ENCODE data around the gene FBXL13.

The FBXL13 gene

DNA sequence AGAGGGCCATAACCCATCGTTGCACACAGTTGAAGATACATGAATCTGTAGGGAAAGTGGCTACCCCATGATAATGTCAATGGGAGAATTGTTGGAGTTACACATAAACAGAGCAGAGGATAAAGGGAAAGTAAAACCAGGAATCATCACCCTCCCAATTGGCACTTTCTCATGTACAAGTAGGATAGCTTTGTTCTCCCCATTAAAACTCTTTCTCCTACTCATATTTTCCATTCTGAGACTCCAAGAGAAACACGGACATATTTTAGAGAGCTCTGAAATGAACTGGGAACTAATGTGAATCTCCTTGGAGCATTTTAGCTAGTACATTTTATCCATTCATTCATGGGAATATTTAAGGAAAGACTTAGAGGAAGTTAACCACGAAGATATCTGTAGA is 179.0 kb downstream of the FBXL13 start:
- POLR2A ChIA-PET (ENCODE audit: low non-redundant PET), result no interaction called here
- TF ChIP-seq, protein P1, sequence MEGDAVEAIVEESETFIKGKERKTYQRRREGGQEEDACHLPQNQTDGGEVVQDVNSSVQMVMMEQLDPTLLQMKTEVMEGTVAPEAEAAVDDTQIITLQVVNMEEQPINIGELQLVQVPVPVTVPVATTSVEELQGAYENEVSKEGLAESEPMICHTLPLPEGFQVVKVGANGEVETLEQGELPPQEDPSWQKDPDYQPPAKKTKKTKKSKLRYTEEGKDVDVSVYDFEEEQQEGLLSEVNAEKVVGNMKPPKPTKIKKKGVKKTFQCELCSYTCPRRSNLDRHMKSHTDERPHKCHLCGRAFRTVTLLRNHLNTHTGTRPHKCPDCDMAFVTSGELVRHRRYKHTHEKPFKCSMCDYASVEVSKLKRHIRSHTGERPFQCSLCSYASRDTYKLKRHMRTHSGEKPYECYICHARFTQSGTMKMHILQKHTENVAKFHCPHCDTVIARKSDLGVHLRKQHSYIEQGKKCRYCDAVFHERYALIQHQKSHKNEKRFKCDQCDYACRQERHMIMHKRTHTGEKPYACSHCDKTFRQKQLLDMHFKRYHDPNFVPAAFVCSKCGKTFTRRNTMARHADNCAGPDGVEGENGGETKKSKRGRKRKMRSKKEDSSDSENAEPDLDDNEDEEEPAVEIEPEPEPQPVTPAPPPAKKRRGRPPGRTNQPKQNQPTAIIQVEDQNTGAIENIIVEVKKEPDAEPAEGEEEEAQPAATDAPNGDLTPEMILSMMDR (conservative IDR thresholded peaks at IDR 0.05; ENCODE audit: low read depth), result no peak
- CTCF ChIA-PET, result no interaction called here

DNA sequence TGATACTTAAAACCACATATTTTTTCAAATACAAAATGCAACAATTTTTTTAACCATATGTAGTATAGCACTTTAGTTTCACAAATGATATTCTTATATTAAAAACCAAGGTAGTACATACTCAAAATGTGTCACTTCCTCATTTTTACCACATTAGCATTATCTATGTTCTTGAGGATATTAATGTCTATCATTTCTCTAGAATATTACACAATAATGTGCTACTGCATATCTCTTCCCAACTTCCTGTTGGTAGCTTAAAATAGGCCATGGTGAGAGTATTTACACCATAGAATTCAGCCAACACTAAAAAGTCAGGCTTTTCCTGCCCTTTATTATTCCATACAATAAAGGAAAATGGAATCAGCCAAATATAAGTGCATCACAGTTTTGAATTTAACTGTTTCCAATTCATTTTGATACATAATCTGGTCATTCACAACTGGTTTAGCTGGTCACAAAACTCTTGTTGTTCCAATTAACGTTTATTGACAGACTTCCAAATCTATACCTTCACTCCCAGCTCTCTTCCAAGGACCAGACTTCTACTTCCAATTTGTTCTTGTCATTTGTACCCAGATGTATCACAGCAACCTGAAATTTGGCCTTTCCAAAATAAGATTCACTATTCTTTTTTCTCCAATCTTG is 181.8 kb downstream of the FBXL13 start:
- DNase-seq (ENCODE audit: low spot score), result no peak
- CTCF ChIA-PET, result no interaction called here
- TF ChIP-seq, protein P1 (conservative IDR thresholded peaks at IDR 0.05; ENCODE audit: low read depth), result no peak
- POLR2A ChIA-PET (ENCODE audit: low non-redundant PET), result no interaction called here
- no peak overlapping the region for H3K27ac ChIP-seq

More for the DNA sequence above, 179.0 kb downstream of the FBXL13 start:
- H3K27ac ChIP-seq, result no peak overlapping the region
- DNase-seq (ENCODE audit: low spot score), result no peak

DNA sequence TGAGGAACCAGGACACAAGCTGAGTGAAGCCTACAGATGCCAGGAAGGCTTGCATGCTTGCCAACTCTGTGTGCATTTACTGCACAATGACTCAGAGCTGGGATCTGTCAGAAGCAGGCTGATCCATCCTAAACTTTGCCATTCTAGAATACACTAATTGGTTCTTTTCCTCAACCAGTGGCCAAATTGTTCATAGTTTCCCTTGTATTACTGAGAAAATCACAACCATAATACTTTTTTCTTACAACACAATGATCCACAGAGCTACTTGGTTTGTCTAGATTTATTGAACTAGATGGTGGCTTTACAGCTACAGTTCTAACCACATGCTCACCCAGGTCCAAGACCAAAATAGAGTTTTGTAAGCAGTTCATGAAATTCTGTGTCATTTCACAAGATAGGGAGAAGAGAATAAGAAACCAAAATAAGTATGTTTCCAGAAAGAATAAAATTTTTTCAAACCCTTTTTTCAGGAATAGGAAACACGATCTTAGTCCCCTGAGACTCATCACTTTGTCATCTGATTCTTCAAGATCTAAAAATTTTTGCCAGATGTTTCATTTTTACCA is 182.8 kb downstream of the FBXL13 start:
- TF ChIP-seq, protein P1 (conservative IDR thresholded peaks at IDR 0.05; ENCODE audit: low read depth), result no peak
- CTCF ChIA-PET, result interaction anchor here (0.6 kb wide), 1 partner anchor 15 kb away, joined by 8 read pairs; no protein-coding TSS in a partner anchor
- H3K27ac ChIP-seq, result no peak overlapping the region
- peak; percentile 78 for DNase-seq (ENCODE audit: low spot score)
- POLR2A ChIA-PET (ENCODE audit: low non-redundant PET), result no interaction called here

DNA sequence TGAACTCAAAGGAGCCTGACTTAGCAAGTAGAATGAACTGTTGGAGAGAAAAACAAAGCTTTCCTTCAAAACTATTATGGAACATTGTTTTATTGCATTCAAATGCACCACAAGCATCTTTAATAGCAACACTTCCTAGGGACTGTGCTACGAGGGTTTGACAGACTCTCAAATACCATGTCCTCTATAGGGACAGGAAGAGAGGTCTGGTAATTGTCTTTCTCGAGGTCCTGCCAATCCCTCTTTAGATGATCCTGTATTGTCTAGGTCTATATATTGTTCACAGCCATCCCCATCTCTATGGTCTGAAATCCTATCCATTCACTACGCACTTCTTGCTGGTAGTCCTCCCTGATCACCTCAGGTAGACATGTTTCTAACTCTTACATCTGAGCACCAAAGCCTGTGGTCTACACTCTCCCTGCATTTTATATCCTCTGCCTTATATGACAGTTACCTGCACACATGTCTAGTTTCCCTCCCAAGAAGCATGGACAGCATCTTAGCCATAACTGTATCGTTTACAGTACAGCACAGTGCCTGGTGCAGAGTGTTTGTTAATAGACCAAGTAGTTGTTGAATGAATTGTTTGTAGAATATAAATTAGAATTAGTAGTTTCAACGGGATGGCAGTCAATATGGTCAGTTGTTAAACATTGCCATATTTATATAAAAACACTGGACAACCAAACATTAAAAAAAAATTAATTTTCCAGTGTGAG is 183.5 kb downstream of the FBXL13 start:
- CTCF ChIA-PET, result interaction anchor here (0.5 to 0.6 kb wide), 2 partner anchors 15 to 171 kb away, joined by 3 to 8 read pairs; no protein-coding TSS in a partner anchor
- no peak for DNase-seq (ENCODE audit: low spot score)
- no peak overlapping the region for H3K27ac ChIP-seq
- POLR2A ChIA-PET (ENCODE audit: low non-redundant PET), result no interaction called here
- TF ChIP-seq, protein P1 (conservative IDR thresholded peaks at IDR 0.05; ENCODE audit: low read depth), result no peak

GRCh38 chr7:102890292-102890970 is 184.2 kb downstream of the FBXL13 start:
- TF ChIP-seq, protein P1 (conservative IDR thresholded peaks at IDR 0.05; ENCODE audit: low read depth), result no peak
- no peak overlapping the region for H3K27ac ChIP-seq
- POLR2A ChIA-PET (ENCODE audit: low non-redundant PET), result no interaction called here
- CTCF ChIA-PET, result interaction anchor here (0.5 to 0.6 kb wide), 2 partner anchors 172 to 1235 kb away, joined by 3 read pairs; no protein-coding TSS in a partner anchor
- DNase-seq (ENCODE audit: low spot score), result no peak

DNA sequence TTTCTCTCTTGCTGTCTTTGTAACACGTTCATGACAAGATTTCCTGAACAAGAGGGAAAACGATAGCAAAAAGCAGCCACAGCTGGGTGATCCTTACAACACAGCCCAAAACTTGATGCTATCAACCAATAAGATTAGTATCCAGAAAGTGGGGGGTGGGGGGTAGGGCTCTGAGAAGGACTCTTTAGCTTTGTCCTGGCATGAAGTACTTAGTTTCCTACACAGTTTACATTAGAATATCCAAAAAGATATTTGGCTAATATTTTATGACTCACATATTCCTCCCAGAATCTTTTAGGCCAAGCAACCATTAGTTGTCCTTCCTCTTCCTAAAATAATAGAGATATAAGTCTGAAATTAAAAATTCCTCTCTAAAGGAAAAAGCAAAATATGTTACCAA is 184.7 kb downstream of the FBXL13 start:
- CTCF ChIA-PET, result interaction anchor here (0.6 kb wide), 1 partner anchor 1235 kb away, joined by 3 read pairs; no protein-coding TSS in a partner anchor
- POLR2A ChIA-PET (ENCODE audit: low non-redundant PET), result no interaction called here
- no peak for DNase-seq (ENCODE audit: low spot score)
- TF ChIP-seq, protein P1 (conservative IDR thresholded peaks at IDR 0.05; ENCODE audit: low read depth), result no peak
- H3K27ac ChIP-seq, result no peak overlapping the region

Data from RWPE1 (cell line).